ENCODE results near the gene GRK5.
A peak's percentile ranks its signal among the peaks of the same experiment; 100 is the strongest.

Gene GRK5

DNA sequence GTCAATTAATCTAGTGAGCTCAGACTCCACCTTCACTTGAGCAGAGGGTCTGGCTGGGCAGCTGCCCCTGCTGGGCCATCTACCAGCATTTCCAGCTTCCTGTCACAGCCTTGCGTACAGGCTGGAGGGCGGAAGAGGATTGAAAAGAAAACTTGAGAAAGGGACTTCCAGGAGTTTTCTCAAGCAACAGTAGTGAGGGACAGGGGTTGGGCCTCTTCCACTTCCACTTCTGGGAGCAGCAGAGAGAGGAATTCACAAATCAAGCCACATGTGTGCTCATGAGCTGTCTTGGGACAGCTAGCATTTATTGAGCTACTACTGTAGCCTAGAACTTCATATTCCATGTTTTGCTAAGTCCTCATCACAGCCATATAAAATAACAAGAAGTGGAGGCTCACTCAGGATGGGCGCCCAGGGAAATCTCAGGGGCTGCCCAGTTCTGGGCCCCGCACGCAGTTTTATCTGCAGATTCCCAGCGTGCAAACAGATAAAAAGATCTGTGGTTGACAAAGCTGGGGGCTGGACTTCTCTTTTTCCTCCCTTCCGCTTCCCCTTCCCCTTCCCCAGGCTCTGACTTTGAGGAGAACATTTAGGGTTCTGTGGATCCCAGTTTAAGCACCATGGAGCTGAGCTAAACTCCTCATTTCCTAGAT is 199.4 kb downstream of the GRK5 start:
- DNase-seq (ENCODE audit: low read depth): no peak

GRCh38 chr10:119407254-119407777 is 199.9 kb downstream of the GRK5 start:
- DNase-seq (ENCODE audit: low read depth): no peak

DNA sequence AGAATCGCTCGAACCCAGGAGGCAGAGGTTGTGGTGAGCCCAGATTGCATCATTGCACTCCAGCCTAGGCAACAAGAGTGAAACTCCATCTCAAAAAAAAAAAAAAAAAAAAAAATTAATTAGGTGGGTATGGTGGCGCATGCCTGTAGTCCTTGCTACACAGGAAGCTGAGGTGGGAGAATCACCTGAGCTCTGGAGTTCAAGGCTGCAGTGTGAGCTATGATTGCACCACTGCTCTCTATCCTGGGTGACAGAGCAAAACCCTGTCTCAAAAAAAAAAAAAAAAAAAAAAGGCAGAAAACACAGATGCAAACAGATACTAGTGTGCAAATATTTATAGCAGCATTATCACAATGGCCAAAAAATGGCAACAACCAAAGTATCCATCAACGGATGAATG is 200.7 kb downstream of the GRK5 start:
- DNase-seq (ENCODE audit: low read depth): no peak

- no peak for DNase-seq (ENCODE audit: low read depth)
These were observed 201.6 kb downstream of the GRK5 start for GRCh38 chr10:119408969-119409371.

- DNase-seq (ENCODE audit: low read depth): no peak
These were observed 202.0 kb downstream of the GRK5 start for GRCh38 chr10:119409385-119409784.

- DNase-seq (ENCODE audit: low read depth): no peak
These were observed 202.5 kb downstream of the GRK5 start for GRCh38 chr10:119409906-119410305.

GRCh38 chr10:119410361-119411116 is 203.2 kb downstream of the GRK5 start:
- DNase-seq (ENCODE audit: low read depth): no peak

DNA sequence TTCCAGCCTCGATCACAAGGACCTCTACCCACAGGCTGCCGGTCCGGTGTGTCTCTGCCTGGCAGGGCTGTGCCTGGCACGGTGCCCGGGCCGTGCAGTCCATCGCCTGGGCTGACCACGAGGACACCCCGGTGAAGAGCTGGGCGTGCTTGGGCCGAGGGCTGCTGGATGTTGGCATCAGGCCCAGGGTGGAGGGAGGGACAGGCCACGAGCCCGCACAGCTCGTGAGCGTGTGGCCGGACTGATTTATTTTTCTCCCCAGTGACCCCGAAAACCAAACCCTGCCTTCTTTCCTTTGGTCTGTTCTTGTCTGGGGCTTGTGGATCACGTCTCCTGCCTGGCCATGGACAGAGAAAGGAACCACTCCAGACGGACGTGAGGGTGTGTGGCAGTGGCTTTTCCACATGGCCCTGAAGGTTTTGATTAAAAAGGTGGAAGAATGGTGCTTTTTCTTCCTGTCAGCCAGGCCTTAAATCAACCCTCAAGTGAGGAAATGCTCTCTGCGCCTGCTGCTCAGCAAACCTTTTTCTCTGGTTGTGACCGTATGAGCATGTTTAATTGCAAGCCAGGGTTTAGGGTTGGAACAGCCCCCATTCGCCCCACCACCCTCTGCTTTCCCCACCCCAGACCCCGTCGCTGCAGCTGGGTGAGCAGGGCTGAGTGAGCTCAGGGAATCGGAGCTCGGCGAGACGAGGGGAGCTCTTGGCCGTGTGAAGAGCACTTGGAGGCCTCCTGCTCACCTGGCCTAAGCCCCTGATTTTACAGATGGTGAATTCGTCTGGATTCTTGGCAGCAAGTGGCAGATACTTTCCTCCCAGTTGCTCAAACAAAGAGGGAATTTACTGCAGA is 205.1 kb downstream of the GRK5 start:
- DNase-seq (ENCODE audit: low read depth): no peak

DNA sequence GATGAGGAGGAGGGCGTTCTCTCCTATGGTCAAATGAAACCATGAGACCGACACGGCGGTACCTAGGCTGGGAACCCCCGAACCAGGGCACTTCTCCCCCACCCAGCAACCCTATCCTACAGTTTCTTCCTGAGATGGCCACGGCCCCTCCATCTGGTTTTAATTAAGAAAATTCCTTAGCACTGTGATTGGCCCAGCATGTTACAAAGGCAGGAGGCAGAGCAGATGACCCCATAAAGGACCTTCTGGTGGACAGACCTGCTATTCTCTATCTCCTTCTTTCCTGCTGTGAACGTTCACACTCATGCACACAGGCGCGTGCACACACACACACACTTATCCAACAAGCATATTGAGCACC is 205.7 kb downstream of the GRK5 start:
- no peak for DNase-seq (ENCODE audit: low read depth)

- DNase-seq (ENCODE audit: low read depth): no peak
These were observed 206.2 kb downstream of the GRK5 start for GRCh38 chr10:119413471-119414080.

DNA sequence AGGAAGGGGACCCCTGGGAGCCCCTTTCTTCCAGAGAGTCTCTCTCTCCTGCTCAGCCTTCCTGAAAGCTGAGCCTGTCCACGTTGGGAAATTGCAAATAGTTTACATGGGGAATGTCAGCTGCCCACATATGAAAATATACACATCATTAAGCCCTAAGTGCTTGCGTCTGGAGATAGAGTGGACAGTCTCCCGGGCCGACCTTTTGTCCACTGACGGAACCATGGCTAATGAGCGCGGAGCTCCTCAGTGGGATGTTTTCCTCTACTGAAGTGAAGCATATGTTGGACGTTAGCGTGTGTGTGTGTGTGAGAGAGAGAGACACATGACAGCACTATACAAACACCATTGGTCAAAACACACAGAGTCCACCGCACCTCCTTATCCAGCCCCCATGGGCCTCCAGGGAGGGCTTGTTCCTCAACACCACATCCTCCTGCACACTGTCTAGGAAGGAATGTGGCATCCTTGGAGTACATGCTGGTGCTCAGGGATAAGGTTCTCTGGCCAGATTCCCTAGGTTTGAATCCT is 206.8 kb downstream of the GRK5 start:
- DNase-seq (ENCODE audit: low read depth): no peak

- DNase-seq (ENCODE audit: low read depth): no peak
These were observed 207.8 kb downstream of the GRK5 start for GRCh38 chr10:119415121-119415520.

- DNase-seq (ENCODE audit: low read depth): no peak
These were observed 208.4 kb downstream of the GRK5 start for GRCh38 chr10:119415536-119416503.

- DNase-seq (ENCODE audit: low read depth): peak; percentile 43
These were observed 209.5 kb downstream of the GRK5 start for GRCh38 chr10:119416855-119417254.

GRCh38 chr10:119417852-119418251 is 210.5 kb downstream of the GRK5 start:
- DNase-seq (ENCODE audit: low read depth): no peak

- no peak for DNase-seq (ENCODE audit: low read depth)
These were observed 211.0 kb downstream of the GRK5 start for GRCh38 chr10:119418362-119418761.

GRCh38 chr10:119419931-119420330 is 212.6 kb downstream of the GRK5 start:
- DNase-seq (ENCODE audit: low read depth): no peak

- DNase-seq (ENCODE audit: low read depth): no peak
These were observed 213.8 kb downstream of the GRK5 start for GRCh38 chr10:119420950-119421875.

DNA sequence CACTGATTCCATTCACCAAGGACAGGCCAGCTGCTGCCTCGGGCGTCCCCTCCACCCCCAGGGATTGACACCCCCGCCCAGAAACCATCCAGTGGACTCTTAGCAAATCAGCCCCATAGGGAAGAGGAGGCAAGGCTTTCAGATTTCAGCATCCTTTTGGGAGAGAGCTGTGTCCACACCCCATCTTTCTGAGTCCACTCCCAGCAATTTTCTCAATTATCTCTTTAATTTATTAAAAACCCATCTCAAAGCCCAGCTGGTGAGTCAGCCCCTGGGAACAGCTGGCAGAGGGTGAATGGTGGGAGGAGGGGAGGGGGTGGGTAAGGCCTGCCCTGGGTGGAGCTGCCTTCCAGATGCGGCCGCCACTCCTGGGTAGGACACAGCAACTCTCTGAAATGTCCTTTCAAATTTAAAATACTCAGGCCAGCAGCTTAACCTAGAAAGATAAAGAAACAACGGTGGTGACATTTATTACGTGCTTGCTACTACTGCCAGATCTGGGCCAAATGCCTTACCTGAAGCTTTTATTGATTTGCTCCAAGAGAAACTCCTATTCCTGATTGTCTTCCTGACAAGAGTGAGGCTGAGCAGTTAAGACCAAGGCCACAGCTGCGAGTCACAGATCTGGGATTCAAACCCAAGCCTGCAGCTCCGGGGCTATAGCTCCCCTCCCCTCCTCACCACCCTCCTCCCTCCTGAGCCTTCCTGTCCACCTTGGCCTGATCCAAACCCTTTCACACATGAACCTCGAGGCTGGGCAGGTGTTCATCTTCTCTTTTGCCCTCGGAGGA is 214.7 kb downstream of the GRK5 start:
- DNase-seq (ENCODE audit: low read depth): no peak
